ENCODE data around the gene MICAL2. TPM values are rescaled to one million over a fixed set of nuclear protein-coding genes. Genes with fewer than 3 reads are reported as not detected.
A peak's percentile ranks its signal among the peaks of the same experiment; 100 is the strongest.

The MICAL2 gene
- polyA plus RNA-seq, 1 donor = 7.1 TPM

DNA sequence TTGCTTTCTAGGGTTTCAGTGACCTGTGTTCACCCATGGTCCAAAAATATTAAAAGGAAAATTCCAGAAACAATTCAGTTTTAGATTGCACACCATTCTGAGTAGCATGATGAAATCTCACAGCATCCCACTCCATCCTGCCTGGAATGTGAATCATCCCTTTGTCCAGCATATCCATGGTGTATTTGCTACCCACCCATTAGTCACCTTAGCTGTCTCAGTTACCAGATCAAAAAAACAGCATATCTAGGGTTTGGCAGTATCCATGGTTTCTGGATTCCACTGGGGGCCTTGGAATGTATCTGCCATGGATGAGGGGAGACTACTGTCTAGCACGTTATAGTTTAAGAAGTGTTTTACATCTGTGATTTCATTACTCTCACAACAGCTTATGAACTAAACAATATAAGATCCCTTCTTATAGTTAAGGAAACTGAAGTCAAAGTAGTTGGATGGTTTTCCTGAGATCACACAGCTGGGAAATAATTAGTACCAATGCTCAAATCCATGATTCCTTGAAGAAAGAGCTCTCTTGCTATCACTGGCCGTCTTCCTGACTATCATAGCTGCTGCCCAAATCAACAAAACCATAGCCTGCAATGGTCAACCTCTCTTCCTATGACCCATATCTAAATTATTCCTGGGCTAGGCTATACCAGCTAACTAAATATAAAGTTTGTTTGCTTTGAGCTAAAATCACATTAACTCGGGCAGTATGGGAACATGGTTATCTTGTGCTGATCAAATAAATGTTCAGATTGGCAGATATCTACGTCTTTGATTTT, 122.6 kb downstream of the MICAL2 start:
- no peak for DNase-seq

DNA sequence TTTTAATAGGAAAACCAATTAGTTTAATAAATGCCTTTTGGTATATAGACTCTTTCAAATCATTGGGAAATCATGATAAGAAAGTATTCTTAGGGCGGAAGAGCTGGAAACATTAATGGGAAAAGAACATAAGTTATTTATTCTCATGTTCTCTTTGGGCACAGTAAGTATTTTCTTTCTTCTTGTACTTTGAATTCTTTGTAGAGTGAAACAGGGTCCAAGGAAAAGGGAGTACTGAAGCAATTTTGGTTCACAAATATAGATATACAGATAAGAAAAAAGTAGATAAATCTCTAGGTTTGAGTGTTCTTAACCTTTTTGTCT, 123.2 kb downstream of the MICAL2 start:
- no peak for DNase-seq

GRCh38 chr11:12234221-12234620, 123.8 kb downstream of the MICAL2 start:
- no peak for DNase-seq

DNA sequence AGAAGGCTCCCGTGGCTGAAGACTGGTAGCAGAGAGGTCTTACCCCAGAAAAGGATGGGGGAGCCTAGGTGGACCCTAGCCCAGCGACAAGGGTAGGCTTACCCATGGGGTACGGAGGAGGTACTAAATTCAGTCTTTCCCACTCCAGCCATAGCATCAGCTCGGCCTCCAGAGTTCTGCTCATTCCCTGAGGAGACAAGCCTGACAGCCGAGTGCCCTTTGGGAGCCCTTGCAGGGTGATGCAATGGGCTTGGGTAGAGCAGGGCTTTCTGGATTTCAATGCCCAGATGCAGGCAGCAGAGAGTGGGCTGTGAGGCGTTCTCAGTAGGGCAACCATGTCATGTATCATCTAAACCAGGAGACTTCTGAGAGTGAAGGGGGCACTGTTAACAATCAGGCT, 124.7 kb downstream of the MICAL2 start:
- DNase-seq = no peak

- DNase-seq = no peak
Measured at GRCh38 chr11:12235553-12235946, 125.2 kb downstream of the MICAL2 start.

GRCh38 chr11:12235947-12236743, 125.8 kb downstream of the MICAL2 start:
- peak; percentile 58 for DNase-seq

- DNase-seq = no peak
Measured at GRCh38 chr11:12236744-12237101, 126.3 kb downstream of the MICAL2 start.

DNA sequence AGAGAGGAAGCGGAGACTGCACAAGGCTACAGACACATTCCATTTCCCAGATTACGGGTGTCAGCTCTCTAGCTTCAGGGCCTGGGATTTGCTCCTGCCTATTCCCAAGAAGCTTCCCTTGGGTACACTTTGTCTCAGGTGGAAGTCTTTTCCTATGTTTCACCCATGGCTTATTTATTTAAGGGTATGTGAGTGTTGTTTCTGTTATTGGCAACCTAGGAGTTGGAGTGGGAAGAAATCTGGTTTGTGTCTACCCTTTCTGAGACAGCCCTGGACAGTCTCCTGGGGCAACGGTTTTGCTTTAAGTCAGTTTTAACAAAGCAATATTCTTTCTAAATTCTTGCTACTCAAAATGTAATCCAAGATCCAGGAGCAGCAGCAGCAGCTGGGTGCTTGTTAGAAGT, 127.0 kb downstream of the MICAL2 start:
- no peak for DNase-seq

- DNase-seq = no peak
Measured at GRCh38 chr11:12238420-12238819, 128.0 kb downstream of the MICAL2 start.

DNA sequence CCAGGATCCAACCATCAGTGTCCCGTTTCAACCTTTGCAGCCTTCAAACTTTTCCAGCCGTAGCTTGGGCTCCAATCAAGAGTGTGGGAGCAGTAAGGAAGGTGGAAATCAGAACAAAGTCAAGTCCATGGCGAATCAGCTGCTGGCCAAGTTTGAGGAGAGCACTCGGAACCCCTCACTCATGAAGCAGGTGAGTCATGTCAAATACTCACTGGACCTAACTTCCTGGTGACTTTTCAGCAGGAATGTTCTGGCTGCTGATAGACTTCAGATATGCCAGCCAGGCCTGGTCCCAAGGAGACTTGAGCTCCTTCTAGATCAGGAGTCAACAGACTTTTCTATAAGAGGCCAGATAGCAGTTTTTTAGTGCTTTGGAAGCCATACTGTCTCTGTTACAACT, 129.0 kb downstream of the MICAL2 start:
- DNase-seq = no peak

- no peak for DNase-seq
Measured at GRCh38 chr11:12239804-12240371, 129.5 kb downstream of the MICAL2 start.

DNA sequence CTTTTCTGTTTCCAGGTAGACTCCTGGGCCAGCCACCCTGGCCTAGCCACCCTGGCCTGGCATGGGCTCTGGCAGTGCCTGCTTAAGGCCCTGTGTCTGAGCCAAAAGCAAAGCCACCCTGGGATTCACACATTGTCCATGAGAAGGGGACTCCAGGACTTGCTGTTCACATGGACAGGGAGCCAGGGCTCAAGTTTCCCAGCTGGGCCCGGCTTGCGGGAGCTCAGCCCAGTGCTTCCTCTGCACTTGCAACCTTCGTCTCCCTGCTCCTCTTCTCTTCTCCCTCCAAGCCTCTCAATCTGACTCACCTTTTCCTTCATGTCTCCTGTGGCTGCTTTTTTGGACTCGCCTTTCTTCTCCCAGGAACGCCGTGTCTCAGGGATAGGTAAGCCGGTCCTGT, 130.3 kb downstream of the MICAL2 start:
- no peak for DNase-seq

DNA sequence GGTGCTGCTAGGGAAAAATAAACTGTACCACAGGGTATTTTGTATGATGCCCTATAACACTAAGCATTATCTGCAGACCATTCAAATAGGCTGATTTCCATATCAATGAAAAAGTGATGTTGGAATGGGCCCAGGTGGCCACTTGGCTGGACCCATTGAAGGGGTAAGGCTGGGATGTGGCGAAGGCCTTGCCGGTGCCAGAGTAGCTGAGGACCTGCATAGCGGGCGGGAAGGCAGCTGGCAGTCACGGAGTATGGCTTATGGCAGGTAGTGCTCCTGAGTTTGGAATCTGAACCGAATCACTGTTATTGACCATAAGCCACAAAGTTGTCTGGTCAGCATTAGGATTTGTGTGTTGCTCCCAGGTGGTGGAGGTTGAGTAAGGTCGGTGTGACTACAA, 131.0 kb downstream of the MICAL2 start:
- no peak for DNase-seq

DNA sequence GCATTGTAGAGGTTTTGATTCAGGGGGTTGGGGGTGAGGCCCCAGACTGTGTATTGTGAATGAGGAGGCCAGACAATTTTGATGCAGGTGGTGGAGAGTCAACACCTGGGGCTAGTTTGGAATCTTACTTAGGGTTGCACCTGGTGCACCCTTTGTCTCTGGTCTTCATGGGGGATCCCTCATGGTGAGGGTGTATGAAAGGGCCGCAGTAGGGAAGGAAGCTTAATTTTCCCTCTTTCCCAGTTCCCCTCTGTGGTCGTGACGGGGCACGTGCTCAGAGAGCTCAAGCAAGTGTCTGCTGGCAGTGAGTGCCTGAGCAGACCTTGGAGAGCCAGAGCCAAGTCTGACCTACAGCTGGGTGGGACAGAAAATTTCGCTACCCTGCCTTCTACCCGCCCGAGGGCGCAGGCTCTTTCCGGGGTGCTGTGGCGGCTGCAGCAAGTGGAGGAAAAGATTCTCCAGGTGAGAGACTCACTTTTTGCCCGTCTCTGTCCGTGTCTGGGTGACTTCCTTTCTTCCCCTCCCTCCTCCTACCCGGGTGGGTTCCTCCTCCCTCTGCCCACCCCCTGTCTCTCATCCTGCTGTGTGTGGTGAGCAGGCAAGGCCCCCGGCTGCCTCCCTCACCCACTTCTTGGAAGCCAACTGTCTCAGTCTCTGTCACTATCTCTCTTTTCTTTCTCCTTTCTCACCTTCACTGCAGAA, 131.7 kb downstream of the MICAL2 start:
- no peak for DNase-seq

- no peak for DNase-seq
Measured at GRCh38 chr11:12242966-12243365, 132.6 kb downstream of the MICAL2 start.

DNA sequence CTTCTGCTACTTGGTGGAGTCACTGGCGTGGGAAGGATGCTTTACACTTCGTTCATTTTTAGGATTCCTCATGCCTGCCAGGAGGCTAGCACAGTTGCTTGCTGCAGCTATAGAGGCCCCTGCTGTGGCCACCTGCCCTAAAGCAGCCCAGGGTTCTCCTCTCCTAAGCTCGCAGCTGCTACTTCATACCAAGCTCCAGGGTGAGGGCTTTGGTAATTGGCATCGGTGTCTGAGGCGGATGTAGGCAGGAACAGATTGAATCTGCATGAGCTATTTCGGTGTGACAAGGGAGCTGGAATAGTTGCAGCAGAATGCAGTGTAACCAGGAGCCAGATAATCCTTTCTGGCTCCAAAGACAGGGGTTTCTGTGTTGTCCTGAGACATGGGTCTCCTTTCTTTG, 133.1 kb downstream of the MICAL2 start:
- DNase-seq = no peak

GRCh38 chr11:12243911-12244550, 133.6 kb downstream of the MICAL2 start:
- DNase-seq = no peak

- DNase-seq = no peak
Measured at GRCh38 chr11:12245091-12245490, 134.7 kb downstream of the MICAL2 start.

DNA sequence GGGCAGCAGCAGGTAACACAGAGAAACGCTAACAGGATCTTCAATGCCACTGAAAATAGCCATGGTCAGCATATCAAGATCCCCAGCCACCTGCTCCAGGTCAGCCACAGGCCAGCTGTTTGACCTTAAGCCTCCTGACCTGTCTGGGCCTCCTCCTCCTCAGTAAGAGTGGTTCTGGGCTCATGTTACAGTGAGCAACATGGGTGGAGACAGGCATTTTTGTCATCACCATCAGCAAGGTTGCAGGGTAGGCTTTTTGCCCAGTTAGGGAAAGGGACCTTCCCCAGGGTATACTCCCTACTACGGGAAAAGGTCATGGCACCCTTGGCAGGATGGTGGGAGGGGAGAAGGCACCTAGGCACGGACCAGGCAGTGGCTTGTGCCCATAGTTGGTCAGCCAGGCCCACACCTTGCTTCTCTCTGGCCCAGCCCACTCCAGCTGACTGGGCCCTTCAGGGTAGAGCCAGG, 135.2 kb downstream of the MICAL2 start:
- DNase-seq = no peak

GRCh38 chr11:12246147-12246546, 135.8 kb downstream of the MICAL2 start:
- no peak for DNase-seq

DNA sequence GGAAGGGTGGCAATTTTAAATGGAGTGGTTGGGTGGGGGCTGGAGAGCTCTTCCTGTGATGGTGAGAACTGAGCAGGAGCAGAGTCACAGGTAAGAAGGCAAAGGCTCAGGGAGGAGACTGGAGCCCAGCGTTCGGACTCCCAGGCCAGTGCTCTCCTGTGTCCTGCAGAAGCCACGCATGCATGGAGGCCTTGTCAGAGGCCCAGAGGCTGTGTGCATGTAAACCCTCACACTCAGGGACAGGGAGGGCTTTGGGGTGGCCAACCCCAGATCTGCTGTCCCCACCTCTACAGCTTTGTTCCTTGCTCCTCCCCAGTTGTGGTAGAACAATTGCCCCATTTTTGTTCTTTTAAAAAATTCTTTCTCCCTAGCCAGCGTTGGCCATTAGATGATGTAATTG, 136.6 kb downstream of the MICAL2 start:
- no peak for DNase-seq

DNA sequence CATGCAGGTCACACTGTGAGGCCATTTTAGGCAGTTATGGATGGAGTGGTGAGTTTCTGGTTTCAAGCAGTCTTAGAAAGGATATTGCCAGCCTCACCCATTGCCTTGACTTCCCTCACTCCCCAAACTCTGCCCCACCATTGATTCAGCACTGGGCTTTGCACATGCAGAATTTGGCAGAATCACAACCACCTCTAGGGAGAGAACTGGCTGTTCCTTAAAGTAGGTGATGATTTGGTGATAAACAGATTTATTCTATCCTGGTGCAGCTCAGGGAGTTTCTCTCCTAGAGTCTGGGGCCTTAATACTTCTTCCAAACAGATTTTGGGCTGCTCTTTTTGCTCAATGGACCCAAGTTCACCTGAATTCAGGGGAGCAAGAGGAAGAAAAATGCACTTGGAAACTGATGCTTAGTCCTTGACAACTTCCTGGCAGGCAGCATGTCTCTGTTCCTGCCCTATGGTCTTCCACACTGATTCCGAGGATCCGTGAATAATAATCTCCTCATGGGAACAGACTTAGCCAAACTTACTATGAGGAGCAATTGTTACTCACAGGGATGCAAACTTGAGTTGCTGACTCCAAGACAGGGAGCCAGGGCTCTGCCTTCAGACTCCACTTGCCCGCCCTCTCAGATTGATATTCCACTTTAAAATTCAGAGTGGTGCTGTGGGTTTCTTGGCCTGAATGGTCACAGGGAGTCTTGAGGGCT, 137.3 kb downstream of the MICAL2 start:
- DNase-seq = no peak
